SJSA1 (cell line): ENCODE data around the gene ATP5F1C. TPM values are rescaled to one million over a fixed set of nuclear protein-coding genes. Genes with fewer than 3 reads are reported as not detected.
"Not testable (repeated sequence)": the region's sequence is repeated elsewhere in the genome, so short reads cannot be mapped to it uniquely, and the experiment has no call there.

ENCODE experiments used
- DNase-seq, 2 experiments: peaks; one replicate each; pipeline ENCODE4 v3.0.0-alpha.2; 2015 to 2020; ENCODE audit warnings: low spot score in 2 of 2, low read depth in 1 of 2
- H3K27ac ChIP-seq: fragments of 250-450 bp; sonication (Bioruptor Pico); 2 replicates; pipeline ENCODE4 v1.5.1; 2020; ENCODE audit warnings: mild to moderate bottlenecking, moderate library complexity
- H3K27me3 ChIP-seq: fragments of 250-450 bp; sonication (Bioruptor Pico); replicated peaks from 2 replicates; pipeline ENCODE4 v1.5.1; 2020; ENCODE audit warnings: mild to moderate bottlenecking, moderate library complexity
- H3K36me3 ChIP-seq: fragments of 250-450 bp; sonication (Bioruptor Pico); 2 replicates; pipeline ENCODE4 v1.5.1; 2020; ENCODE audit warnings: mild to moderate bottlenecking
- H3K4me1 ChIP-seq: fragments of 250-450 bp; sonication (Bioruptor Pico); replicated peaks from 2 replicates; pipeline ENCODE4 v1.6.1; 2021; ENCODE audit warnings: mild to moderate bottlenecking
- H3K4me3 ChIP-seq: fragments of 250-450 bp; sonication (Bioruptor Pico); 2 replicates; pipeline ENCODE4 v1.5.1; 2020; ENCODE audit warnings: mild to moderate bottlenecking
- H3K9me3 ChIP-seq: fragments of 250-450 bp; sonication (Bioruptor Pico); replicated peaks from 2 replicates; pipeline ENCODE4 v1.5.1; 2020; ENCODE audit warnings: mild to moderate bottlenecking
- total RNA-seq: library from RNA; depleted of rRNA; stranded (reverse); fragments of >200 nt; shearing (Covaris generic); gene quantifications from 2 replicates; pipeline ENCODE4 v1.2.3, GENCODE V29; 2014

Gene ATP5F1C
- total RNA-seq, 1 experiment from 2014 or later, result 447 TPM

DNA sequence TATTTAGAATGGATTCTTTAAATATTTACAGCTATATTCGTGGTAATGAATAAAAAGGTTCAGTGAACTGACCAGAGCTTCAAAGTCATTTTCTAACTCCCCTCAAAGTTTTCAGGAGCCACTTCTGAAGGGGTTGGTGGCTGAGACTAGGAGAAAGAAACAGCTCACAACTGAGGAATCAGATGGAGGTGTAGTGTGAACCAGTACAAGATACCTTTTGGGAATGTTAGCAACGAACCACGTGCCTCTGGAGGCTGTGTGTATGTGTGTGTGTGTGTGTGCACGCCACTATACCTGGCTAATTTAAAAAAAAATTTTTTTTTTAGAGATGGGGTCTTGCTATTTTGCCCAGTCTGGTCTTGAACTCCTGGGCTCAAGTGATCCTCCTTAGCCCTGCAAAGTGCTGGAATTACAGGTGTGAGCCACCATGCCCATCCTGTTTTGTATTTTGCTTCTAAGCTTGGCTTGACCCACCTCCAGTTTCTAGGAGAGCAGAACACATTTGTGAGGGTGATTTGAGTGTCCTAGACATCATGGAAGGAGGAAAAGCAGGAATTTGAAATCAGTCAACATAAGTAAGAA is 20.8 kb downstream of the ATP5F1C start:
- Histone ChIP-seq H3K9me3 (no peaks in the 10 kb centered on the region), H3K27ac (no peak overlapping the region), H3K27me3 (no peaks in the 10 kb centered on the region; the same call in 1 of the 2 replicates), H3K4me1 (no peaks in the 10 kb centered on the region), H3K36me3 (peaks cover 45% of the 10 kb centered on the region), H3K4me3 (no peak overlapping the region)
- DNase-seq, result no peak

DNA sequence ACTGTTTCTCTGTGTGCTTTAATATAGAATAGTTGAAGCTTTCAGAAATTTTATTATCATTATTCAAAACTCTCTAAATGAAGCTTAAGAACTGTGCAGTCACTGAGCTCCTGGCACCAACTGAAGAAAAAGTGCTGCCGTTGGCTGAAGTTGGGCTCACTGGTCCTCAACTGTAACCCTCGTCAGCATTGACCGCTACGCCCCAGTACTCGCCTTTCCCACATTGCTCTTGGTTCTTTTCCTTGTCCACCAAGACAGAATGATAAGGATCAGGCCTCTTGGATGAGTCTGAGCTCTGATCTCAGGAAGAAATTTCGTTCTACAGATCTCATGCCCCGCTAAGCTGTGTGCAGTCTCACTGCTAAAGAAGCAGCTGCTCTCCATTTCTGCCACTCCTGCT is 22.5 kb downstream of the ATP5F1C start:
- H3K36me3 ChIP-seq, result peaks cover 31% of the 10 kb centered on the region
- H3K4me3 ChIP-seq, result no peak overlapping the region
- no peak for DNase-seq
- H3K27ac ChIP-seq, result no peak overlapping the region
- H3K9me3 ChIP-seq, result no peaks in the 10 kb centered on the region
- H3K27me3 ChIP-seq, result no peaks in the 10 kb centered on the region; the same call in 1 of the 2 replicates
- no peaks in the 10 kb centered on the region for H3K4me1 ChIP-seq

DNA sequence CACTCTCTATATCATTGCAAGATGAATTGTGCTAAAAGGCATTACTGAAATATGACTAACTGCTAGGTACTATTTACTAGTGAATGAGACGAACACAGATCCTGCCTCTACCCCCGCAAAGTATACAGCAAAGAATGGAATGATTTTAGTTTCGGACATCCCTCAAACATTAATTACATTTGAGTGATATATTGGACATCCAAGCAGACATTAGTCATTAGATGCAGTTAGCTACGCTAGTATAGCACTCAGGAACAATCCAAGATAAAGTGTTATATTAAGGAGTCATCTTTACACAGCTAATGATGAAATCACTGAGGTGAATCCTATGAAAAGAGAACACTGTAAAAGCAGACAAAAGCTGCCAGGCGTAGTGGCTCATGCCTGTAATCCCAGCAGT is 23.0 kb downstream of the ATP5F1C start:
- no peak for DNase-seq
- H3K9me3 ChIP-seq, result no peaks in the 10 kb centered on the region
- H3K4me1 ChIP-seq, result no peaks in the 10 kb centered on the region
- H3K27me3 ChIP-seq, result no peaks in the 10 kb centered on the region; the same call in 1 of the 2 replicates
- no peak overlapping the region for H3K27ac ChIP-seq
- peaks cover 27% of the 10 kb centered on the region for H3K36me3 ChIP-seq
- no peak overlapping the region for H3K4me3 ChIP-seq

DNA sequence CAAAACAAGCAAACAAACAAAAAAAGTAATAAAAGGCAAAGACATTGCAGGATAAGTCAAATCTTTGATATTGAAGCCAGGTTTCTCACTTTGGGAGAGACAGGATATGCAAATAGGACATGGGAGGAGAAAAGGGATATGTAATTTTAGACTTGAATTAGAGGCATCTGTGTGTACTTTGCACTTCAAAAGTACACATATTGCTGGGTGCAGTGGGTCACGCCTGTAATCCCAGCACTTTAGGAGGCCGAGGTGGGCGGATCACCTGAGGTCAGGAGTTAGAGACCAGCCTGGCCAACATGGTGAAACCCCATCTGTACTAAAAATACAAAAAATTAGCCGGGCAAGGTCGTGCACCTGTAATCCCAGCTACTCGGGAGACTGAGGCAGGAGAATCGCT is 23.8 kb downstream of the ATP5F1C start:
- not testable (repeated sequence) for H3K27me3 ChIP-seq, DNase-seq
- peaks cover 22% of the 10 kb centered on the region for H3K36me3 ChIP-seq

DNA sequence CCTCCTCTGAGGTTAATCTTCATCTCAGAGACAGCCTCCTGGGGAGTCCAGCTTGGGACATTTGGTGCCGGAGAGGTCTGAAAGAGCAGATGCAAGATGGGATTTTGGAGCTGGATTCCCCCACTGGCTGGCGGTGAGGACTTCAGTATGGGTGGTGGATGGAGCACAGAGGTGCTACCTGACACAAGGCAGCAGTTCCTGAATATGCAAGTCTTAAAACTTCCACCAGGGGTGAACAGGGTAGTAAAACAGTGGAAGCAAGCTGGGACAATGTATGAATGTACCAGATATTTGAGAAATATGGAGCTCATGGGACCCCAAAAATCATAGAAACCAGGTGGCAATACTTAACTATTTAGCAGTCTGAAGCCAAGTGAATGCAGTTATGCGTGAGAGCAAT is 25.5 kb downstream of the ATP5F1C start:
- H3K27me3 ChIP-seq, result no peaks in the 10 kb centered on the region; the same call in 1 of the 2 replicates
- H3K4me1 ChIP-seq, result no peaks in the 10 kb centered on the region
- H3K9me3 ChIP-seq, result no peaks in the 10 kb centered on the region
- no peak for DNase-seq
- H3K36me3 ChIP-seq, result peaks cover 6% of the 10 kb centered on the region
- H3K27ac ChIP-seq, result no peak overlapping the region
- H3K4me3 ChIP-seq, result no peak overlapping the region

More for the DNA sequence above, 23.8 kb downstream of the ATP5F1C start:
- H3K4me1 ChIP-seq, H3K9me3 ChIP-seq, H3K4me3 ChIP-seq, H3K27ac ChIP-seq: not testable (repeated sequence)

DNA sequence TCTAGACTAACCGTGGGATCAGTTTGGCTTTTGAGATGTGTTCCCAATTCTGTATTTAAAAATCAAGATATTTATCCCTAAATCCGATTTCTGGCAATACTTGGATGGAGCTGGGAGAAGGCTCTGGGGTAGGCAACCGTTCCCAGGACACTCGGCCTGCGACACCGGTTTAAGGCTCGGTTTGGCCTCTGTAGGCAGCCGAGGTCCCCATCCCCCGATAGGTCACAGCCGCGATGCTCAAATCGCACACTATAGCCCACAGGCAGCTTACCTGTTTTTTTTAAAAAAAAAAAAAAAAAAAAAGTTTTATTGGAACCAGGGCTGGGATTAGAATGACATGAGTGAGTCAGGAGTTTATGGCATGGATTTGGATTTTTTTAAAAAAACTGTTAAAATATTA is 29.6 kb downstream of the ATP5F1C start:
- Histone ChIP-seq H3K4me1 (peaks cover 9% of the 10 kb centered on the region), H3K36me3 (peaks cover 13% of the 10 kb centered on the region), H3K27me3 (no peaks in the 10 kb centered on the region; the same call in 1 of the 2 replicates), H3K9me3 (no peaks in the 10 kb centered on the region), H3K27ac (no peak overlapping the region), H3K4me3 (peak overlapping the region; percentile 83)
- no peak for DNase-seq

DNA sequence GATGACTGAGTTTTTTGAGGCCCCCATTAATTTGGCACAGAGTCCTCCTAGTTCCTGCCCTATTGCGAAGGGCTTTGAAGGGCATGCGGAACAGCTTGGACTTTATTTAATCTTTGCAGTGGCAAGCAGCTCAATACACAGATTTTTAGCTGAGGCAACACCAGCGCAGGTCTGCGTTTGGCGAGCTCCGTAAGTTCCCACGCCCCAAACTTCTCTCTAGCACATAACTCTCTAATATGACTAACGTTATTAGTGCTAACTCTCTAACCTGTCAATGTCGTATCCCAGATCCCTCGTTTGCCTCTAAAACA is 30.0 kb downstream of the ATP5F1C start:
- Histone ChIP-seq H3K27me3 (no peaks in the 10 kb centered on the region; the same call in 1 of the 2 replicates), H3K27ac (no peak overlapping the region), H3K4me3 (peak overlapping the region; percentile 83), H3K9me3 (no peaks in the 10 kb centered on the region), H3K36me3 (peaks cover 13% of the 10 kb centered on the region), H3K4me1 (peaks cover 9% of the 10 kb centered on the region)
- no peak for DNase-seq

DNA sequence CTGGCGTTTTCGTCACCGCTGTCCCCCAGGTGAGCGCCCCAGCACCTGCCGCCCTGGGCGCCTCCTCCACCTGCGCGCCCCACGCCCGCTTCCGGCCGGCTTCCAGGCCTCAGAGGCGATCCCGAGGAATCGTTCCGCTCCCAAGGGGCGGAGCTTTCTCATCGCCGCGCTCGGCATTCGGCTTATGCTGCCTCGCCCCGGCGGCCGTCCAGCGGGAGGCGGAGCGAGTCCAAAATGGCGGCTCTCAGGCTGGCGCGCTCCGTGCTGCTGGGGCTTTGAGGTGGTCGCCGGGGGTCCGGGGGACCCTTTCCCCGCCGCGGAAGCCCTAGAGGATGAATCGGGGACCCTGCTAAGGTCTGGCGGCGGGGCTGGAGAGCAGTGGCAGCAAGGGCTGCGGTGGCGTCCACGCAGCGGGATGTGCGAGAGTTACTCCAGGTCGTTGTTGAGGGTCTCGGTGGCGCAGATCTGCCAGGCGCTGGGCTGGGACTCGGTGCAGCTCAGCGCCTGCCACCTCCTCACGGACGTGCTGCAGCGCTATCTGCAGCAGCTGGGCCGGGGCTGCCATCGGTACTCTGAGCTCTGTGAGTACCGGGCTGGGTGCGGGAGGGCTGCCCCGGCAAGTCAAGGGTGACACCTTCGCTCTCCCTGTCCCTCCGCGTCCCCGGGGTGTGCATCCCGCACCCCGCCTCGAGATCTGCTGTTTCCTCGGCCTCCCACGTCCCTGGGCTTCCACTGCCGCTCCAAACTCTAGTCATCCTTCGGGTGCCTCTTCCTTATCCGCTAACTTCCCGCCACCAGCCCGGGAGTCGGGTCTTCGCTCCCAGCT is 30.5 kb downstream of the ATP5F1C start, which contains the start of gene TAF3:
Gene TAF3, plus strand, starts transcription at position 211 of the 826 bp plus-strand sequence. Its CDS starts 205 bp downstream, at position 416.
- Histone ChIP-seq H3K27me3 (no peaks in the 10 kb centered on the region; the same call in 1 of the 2 replicates), H3K27ac (0 out of 2 replicates have a peak within 1 kb of the TSS, but pooled peaks have one; percentile 16), H3K4me3 (peak within 1 kb of the TSS; percentile 83), H3K4me1 (peaks cover 9% of the 10 kb centered on the region), H3K9me3 (no peaks in the 10 kb centered on the region), H3K36me3 (peaks cover 13% of the 10 kb centered on the region)
- peak; percentile 78 to 84 for DNase-seq

DNA sequence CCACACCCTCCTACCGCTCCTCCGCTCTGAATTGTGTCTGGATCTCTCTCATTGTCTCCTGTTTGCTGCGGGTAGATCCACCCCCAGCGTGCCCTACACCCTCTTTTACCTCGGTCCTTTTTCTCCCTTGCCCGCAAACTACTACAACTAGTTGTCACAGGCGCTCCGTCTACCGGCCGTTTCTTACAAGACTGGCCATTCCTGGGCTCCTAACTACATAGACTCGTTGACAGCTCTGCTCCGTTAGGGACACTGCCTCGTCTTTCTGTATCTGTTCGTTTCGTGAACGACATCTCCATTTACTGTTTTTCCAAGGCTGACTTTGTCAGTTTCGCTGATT is 31.1 kb downstream of the ATP5F1C start:
- 0 out of 2 replicates have a peak overlapping the region, but pooled peaks have one; percentile 16 for H3K27ac ChIP-seq
- peak; percentile 47 to 61 for DNase-seq

DNA sequence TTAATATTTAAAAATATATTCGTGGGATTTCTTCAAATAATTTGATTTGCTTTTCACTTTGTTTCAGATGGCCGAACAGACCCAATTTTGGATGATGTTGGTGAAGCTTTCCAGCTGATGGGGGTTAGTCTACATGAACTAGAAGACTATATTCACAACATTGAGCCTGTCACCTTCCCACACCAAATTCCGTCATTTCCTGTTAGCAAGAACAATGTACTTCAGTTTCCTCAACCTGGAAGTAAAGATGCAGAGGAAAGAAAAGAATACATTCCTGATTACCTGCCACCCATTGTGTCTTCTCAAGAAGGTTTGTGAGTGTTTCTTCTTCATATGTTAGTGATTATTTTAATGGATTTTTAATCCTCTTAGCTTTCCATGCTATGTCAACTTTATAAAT is 36.3 kb downstream of the ATP5F1C start:
- no peaks in the 10 kb centered on the region for H3K9me3 ChIP-seq
- no peak overlapping the region for H3K27ac ChIP-seq
- peaks cover 8% of the 10 kb centered on the region for H3K4me1 ChIP-seq
- peaks cover 40% of the 10 kb centered on the region for H3K36me3 ChIP-seq
- H3K27me3 ChIP-seq, result no peaks in the 10 kb centered on the region
- no peak overlapping the region for H3K4me3 ChIP-seq
- no peak for DNase-seq

More for the DNA sequence above, 31.1 kb downstream of the ATP5F1C start:
- Histone ChIP-seq H3K9me3 (no peaks in the 10 kb centered on the region), H3K4me1 (peaks cover 9% of the 10 kb centered on the region), H3K27me3 (no peaks in the 10 kb centered on the region), H3K4me3 (peak overlapping the region; percentile 83), H3K36me3 (peaks cover 14% of the 10 kb centered on the region)

DNA sequence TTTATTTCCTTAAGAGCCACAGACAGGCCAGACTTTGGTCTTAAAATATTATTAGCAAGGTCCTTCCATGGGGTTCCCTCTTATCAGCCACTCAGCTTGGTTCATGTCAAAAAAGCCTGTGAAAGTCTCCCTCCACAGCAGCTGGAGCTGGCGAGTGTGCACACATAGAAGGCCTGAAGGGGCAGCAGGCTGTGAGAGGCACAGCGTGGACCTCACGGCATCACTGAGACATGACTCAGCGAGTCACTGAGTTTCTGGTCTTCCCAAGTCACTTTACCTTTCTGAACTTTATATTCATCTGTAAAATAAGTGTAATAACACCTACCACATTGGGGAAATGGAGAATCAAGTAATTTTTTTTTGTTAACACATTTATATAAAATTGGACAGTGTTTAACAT is 39.0 kb downstream of the ATP5F1C start:
- Histone ChIP-seq H3K4me3 (no peak overlapping the region), H3K9me3 (no peaks in the 10 kb centered on the region), H3K27me3 (no peaks in the 10 kb centered on the region), H3K27ac (no peak overlapping the region), H3K36me3 (peaks cover 35% of the 10 kb centered on the region), H3K4me1 (no peaks in the 10 kb centered on the region)
- peak; percentile 10 to 51 for DNase-seq

DNA sequence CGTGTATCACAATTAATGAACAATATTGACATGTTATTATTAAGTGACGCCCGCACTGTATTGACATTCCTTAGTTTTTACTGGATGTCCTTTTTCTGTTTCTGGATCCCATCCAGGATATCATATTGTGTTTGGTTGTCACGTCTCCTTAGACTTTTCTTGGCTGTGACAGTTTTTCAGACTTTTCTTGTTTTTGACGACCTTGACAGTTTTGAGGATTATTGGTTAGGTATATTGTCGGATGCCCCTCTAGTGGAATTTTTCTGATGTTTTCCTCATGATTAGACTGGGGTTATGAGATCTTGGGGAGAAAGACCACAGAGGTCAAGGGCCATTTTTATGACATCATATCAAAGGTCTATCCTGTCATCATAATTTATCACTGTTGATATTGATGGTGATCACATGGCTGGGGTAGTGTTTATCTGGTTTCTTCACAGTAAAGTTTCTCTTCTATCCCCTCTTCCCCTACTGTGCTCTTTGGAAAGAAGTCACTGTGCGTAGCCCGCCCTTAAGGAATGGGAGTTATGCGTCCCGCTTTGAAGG is 41.4 kb downstream of the ATP5F1C start:
- peaks cover 33% of the 10 kb centered on the region for H3K36me3 ChIP-seq

DNA sequence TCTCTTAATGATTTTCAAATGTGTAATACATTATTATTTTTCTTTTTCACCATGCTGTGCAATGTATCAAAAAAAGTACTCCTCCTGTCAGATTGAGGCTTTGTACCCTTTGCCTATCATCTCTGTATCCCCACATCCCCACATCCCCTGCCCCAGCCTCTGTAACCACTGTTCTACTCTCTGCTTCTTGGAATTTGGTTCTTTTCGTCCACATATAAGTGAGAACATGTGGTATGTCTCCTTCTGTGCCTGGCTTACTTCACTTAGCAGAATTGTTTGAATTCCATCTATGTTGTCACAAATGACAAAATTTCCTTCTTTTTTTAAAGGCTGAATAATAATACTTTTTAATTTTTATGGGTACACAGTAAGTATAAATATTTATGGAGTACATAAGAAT is 44.1 kb downstream of the ATP5F1C start:
- Histone ChIP-seq H3K4me3 (no peak overlapping the region), H3K27me3 (no peaks in the 10 kb centered on the region), H3K9me3 (no peaks in the 10 kb centered on the region), H3K4me1 (no peaks in the 10 kb centered on the region), H3K36me3 (peaks cover 9% of the 10 kb centered on the region; the same call in 1 of the 2 replicates), H3K27ac (no peak overlapping the region)
- DNase-seq, result no peak

More for the DNA sequence above, 41.4 kb downstream of the ATP5F1C start:
- Histone ChIP-seq H3K4me3 (no peak overlapping the region), H3K9me3 (no peaks in the 10 kb centered on the region), H3K4me1 (no peaks in the 10 kb centered on the region), H3K27ac (no peak overlapping the region), H3K27me3 (no peaks in the 10 kb centered on the region)
- DNase-seq, result no peak

DNA sequence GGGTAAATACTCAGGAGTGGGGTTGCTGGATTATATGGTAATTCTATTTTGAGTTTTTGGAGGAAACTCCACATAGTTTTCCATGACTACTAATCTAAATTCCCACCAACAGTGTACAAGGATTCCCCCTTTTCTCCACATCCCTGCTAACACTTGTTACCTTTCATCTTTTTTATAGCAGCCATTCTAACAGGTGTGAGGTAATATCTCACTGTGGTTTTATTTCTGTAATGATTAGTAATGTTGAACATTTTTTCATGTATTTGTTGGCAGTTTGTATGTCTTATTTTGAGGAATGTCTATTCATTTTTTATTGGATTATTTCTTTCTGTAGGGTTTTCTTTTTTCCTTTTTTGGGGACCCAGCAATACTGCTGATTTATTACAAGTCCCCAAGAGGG is 45.2 kb downstream of the ATP5F1C start:
- no peak overlapping the region for H3K27ac ChIP-seq
- no peaks in the 10 kb centered on the region for H3K4me1 ChIP-seq
- no peaks in the 10 kb centered on the region for H3K27me3 ChIP-seq
- H3K4me3 ChIP-seq, result no peak overlapping the region
- 0 out of 2 replicates have a peak, but pooled peaks cover 5% of the 10 kb centered on the region for H3K36me3 ChIP-seq
- no peaks in the 10 kb centered on the region for H3K9me3 ChIP-seq
- DNase-seq, result no peak
